ENCODE results near the gene LMX1A. TPM values are rescaled to one million over a fixed set of nuclear protein-coding genes. Genes with fewer than 3 reads are reported as not detected.
A peak's percentile ranks its signal among the peaks of the same experiment; 100 is the strongest.

Gene LMX1A
- total RNA-seq, 1 donor from 2014 or later: 8.7 TPM

GRCh38 chr1:165381745-165382505, 25.4 kb upstream of the LMX1A start:
- H3K4me3 ChIP-seq: no peak overlapping the region
- peaks cover 2% of the 10 kb centered on the region for H3K4me1 Mint-ChIP-seq
- peaks cover 4% of the 10 kb centered on the region for H3F3A ChIP-seq (ENCODE audit: low read depth)
- no peaks in the 10 kb centered on the region for H3K36me3 ChIP-seq
- H3K4me3 Mint-ChIP-seq: no peak overlapping the region
- no peaks in the 10 kb centered on the region for H3K36me3 Mint-ChIP-seq
- H3K27ac Mint-ChIP-seq: no peak overlapping the region
- no peaks in the 10 kb centered on the region for H3K4me1 ChIP-seq
- no peaks in the 10 kb centered on the region for H3K9me3 Mint-ChIP-seq
- peaks cover 37% of the 10 kb centered on the region for H3K27me3 ChIP-seq
- H2AFZ ChIP-seq (replicated peaks): no peak overlapping the region
- no peak for TF ChIP-seq EZH2 (IDR thresholded peaks at IDR 0.05)
- TF ChIP-seq EZH2phosphoT487 (IDR thresholded peaks at IDR 0.05): no peak
- no peak for TF ChIP-seq CTCF (IDR thresholded peaks at IDR 0.05)
- peaks cover 11% of the 10 kb centered on the region for H3K27me3 Mint-ChIP-seq (ENCODE audit: insufficient read depth, low read depth)
- no peaks in the 10 kb centered on the region for H4K20me1 ChIP-seq (ENCODE audit: low read depth)
- no peak overlapping the region for H3K4me2 ChIP-seq
- no peak for DNase-seq (ENCODE audit: low spot score)
- H3K9me3 ChIP-seq (ENCODE audit: low read depth): no peaks in the 10 kb centered on the region
- H3K9ac ChIP-seq: no peak overlapping the region
- H3K27ac ChIP-seq: no peak overlapping the region
- no peaks in the 10 kb centered on the region for H3K79me2 ChIP-seq (ENCODE audit: low read depth)

GRCh38 chr1:165376811-165377311, 20.3 kb upstream of the LMX1A start:
- Histone ChIP-seq H3K9me3 (ENCODE audit: low read depth) (no peaks in the 10 kb centered on the region), H3K27ac (no peak overlapping the region), H3K27me3 (peaks cover 82% of the 10 kb centered on the region), H3K4me3 (peak overlapping the region; percentile 49), H3K4me2 (peak overlapping the region; percentile 82), H2AFZ (replicated peaks) (peak overlapping the region; percentile 58), H3K9ac (no peak overlapping the region), H4K20me1 (ENCODE audit: low read depth) (no peaks in the 10 kb centered on the region), H3K79me2 (ENCODE audit: low read depth) (no peaks in the 10 kb centered on the region), H3K4me1 (peaks cover 9% of the 10 kb centered on the region), H3F3A (ENCODE audit: low read depth) (peaks cover 31% of the 10 kb centered on the region), H3K36me3 (no peaks in the 10 kb centered on the region)
- Mint-ChIP-seq H3K4me1 (peaks cover 23% of the 10 kb centered on the region), H3K27me3 (ENCODE audit: insufficient read depth, low read depth) (peaks cover 18% of the 10 kb centered on the region), H3K27ac (peak overlapping the region; percentile 35), H3K4me3 (peak overlapping the region; percentile 81), H3K36me3 (no peaks in the 10 kb centered on the region), H3K9me3 (no peaks in the 10 kb centered on the region)
- peak; percentile 25 for TF ChIP-seq EZH2 (IDR thresholded peaks at IDR 0.05)
- no peak for TF ChIP-seq EZH2phosphoT487 (IDR thresholded peaks at IDR 0.05)
- DNase-seq (ENCODE audit: low spot score): no peak

GRCh38 chr1:165376041-165376810, 19.7 kb upstream of the LMX1A start:
- peak overlapping the region; percentile 81 for H3K4me3 Mint-ChIP-seq
- H3K27me3 Mint-ChIP-seq (ENCODE audit: insufficient read depth, low read depth): peaks cover 18% of the 10 kb centered on the region
- peaks cover 23% of the 10 kb centered on the region for H3K4me1 Mint-ChIP-seq
- no peak overlapping the region for H3K9ac ChIP-seq
- H3K9me3 Mint-ChIP-seq: no peaks in the 10 kb centered on the region
- no peaks in the 10 kb centered on the region for H3K36me3 Mint-ChIP-seq
- peak overlapping the region; percentile 58 for H2AFZ ChIP-seq (replicated peaks)
- H3K4me3 ChIP-seq: peak overlapping the region; percentile 49
- peaks cover 31% of the 10 kb centered on the region for H3F3A ChIP-seq (ENCODE audit: low read depth)
- H3K4me2 ChIP-seq: peak overlapping the region; percentile 82
- H3K4me1 ChIP-seq: peaks cover 9% of the 10 kb centered on the region
- DNase-seq (ENCODE audit: low spot score): peak; percentile 93
- peaks cover 83% of the 10 kb centered on the region for H3K27me3 ChIP-seq
- TF ChIP-seq EZH2 (IDR thresholded peaks at IDR 0.05) (no peak), EZH2phosphoT487 (IDR thresholded peaks at IDR 0.05) (no peak), CTCF (IDR thresholded peaks at IDR 0.05) (no peak)
- no peak overlapping the region for H3K27ac ChIP-seq
- peak overlapping the region; percentile 35 for H3K27ac Mint-ChIP-seq
- H3K9me3 ChIP-seq (ENCODE audit: low read depth): no peaks in the 10 kb centered on the region
- no peaks in the 10 kb centered on the region for H4K20me1 ChIP-seq (ENCODE audit: low read depth)
- no peaks in the 10 kb centered on the region for H3K36me3 ChIP-seq
- no peaks in the 10 kb centered on the region for H3K79me2 ChIP-seq (ENCODE audit: low read depth)
